BE2C (cell line): ENCODE results near the gene C3orf70.
A peak's percentile ranks its signal among the peaks of the same experiment; 100 is the strongest.

Experiments used
- DNase-seq: peaks from one replicate; pipeline ENCODE4 v3.0.0-alpha.2; 2020
- H3K27me3 ChIP-seq: fragments of 250-450 bp; sonication (Bioruptor Pico); 2 replicates; pipeline ENCODE4 v1.5.1; 2020; ENCODE audit warnings: mild to moderate bottlenecking
- H3K36me3 ChIP-seq: fragments of 250-450 bp; sonication (Bioruptor Pico); 2 replicates; pipeline ENCODE4 v1.5.1; 2020; ENCODE audit warnings: mild to moderate bottlenecking
- H3K4me1 ChIP-seq: fragments of 250-450 bp; sonication (Bioruptor Pico); 2 replicates; pipeline ENCODE4 v1.5.1; 2020
- H3K4me3 ChIP-seq: 2 replicates; pipeline ENCODE4 v1.5.1; 2011; ENCODE audit warnings: low read depth, low read length
- H3K9me3 ChIP-seq: fragments of 250-450 bp; sonication (Bioruptor Pico); 2 replicates; pipeline ENCODE4 v1.5.1; 2020
- TF ChIP-seq, protein P1 (sequence below): IDR thresholded peaks from 2 replicates; pipeline ENCODE4 v1.5.1; 2012; ENCODE audit warnings: mild to moderate bottlenecking, low read depth, low read length

Gene C3orf70

DNA sequence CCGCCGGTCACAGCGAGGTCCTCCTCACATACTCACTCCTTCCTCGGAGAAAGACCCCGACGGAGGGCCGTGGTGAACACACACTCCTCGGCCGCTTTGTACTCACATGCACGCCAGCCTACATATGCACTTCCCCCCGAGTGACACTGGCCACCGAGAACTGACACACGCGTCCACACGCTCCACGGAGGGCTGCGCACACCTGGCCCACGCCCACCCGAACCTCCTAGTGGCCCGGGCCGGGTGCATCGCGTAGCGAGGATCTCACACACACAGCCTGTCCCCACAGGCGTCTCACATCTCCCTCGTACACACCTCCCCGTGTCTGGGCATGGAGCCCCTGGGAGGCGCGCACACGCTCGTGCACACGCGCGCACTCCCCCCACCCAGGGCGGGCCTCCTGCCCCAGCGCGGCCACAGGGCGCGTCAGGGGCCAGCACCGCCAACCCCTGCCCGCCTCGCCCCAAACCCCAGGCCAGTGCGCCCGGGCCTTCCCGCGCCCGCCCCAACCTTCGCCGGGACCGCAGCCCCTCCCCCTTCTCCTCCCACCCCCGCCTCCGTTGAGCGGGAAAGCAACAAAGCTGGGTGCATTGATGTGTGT is 411 bp upstream of the C3orf70 start:
- Histone ChIP-seq H3K27me3 (peaks cover 70% of the 10 kb centered on the region), H3K4me3 (peak overlapping the region; percentile 33), H3K9me3 (peaks cover 3% of the 10 kb centered on the region; the same call in 1 of the 2 replicates), H3K4me1 (no peaks in the 10 kb centered on the region), H3K36me3 (no peaks in the 10 kb centered on the region)
- TF ChIP-seq, protein P1, sequence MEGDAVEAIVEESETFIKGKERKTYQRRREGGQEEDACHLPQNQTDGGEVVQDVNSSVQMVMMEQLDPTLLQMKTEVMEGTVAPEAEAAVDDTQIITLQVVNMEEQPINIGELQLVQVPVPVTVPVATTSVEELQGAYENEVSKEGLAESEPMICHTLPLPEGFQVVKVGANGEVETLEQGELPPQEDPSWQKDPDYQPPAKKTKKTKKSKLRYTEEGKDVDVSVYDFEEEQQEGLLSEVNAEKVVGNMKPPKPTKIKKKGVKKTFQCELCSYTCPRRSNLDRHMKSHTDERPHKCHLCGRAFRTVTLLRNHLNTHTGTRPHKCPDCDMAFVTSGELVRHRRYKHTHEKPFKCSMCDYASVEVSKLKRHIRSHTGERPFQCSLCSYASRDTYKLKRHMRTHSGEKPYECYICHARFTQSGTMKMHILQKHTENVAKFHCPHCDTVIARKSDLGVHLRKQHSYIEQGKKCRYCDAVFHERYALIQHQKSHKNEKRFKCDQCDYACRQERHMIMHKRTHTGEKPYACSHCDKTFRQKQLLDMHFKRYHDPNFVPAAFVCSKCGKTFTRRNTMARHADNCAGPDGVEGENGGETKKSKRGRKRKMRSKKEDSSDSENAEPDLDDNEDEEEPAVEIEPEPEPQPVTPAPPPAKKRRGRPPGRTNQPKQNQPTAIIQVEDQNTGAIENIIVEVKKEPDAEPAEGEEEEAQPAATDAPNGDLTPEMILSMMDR, result no peak
- no peak for DNase-seq

DNA sequence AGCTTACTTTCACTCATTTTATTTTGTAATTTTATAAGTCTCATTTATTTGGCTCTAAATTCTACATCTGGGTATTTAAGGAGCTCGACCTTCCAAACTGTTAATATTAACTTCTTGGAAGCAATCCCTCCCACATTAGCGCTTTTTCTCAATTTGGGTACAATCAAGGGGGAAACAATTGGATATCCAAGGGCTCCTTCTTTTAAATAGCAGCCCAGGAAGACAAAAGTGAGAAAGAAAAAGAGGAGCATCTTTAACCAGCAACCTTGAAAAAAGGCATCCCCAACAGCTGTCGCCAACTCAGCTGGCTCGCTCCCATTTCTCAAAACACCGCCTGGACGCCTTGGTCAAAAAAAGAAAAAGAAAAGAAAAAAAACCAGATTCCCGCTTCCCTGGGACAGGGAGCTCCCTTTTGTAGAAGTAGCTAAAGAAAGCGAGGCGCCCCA is 873 bp downstream of the C3orf70 start:
- Histone ChIP-seq H3K4me1 (no peaks in the 10 kb centered on the region), H3K9me3 (peaks cover 3% of the 10 kb centered on the region; the same call in 1 of the 2 replicates), H3K4me3 (peak overlapping the region; percentile 51), H3K27me3 (peaks cover 81% of the 10 kb centered on the region), H3K36me3 (no peaks in the 10 kb centered on the region)
- TF ChIP-seq, protein P1, result no peak
- no peak for DNase-seq

DNA sequence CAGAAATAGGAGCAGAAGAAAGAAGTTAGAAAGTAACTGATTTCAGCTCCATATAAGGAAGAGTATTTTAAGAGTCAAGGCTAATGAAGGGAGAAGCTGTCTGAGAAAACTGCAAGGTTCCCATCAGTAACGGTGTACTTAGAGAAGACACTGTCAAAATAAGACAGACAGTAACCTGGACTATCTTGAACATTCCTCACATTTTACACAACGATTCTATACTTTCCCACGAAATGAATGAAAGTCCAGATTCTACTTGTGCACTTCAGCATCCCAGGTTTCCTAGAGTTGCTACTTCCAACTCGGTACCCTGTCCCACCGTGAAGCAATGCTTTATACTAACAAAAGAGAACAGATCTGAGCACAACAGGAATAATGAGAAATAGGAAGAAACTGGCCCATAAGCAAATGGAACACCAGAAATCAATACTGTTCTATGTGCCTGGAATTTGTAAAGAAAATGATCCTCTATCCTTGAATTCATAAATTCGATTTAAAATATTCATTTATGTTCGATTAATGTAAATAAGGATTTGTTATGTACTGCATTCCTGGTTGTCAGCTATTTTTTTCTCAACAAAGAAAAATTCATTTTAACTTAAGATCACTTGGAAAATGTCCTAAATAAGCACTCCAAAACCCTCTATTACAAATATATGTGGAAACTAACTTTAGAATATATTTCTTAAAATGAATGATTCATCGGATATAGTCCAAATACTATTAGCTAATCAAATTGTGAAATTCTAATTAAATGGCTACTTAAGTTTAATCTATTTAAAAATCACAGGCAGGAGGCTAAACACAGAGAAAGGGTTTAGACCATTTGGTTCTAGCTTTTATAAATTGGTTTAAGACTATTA is 1.5 kb downstream of the C3orf70 start:
- DNase-seq, result no peak
- H3K9me3 ChIP-seq, result peaks cover 3% of the 10 kb centered on the region; the same call in 1 of the 2 replicates
- no peaks in the 10 kb centered on the region for H3K36me3 ChIP-seq
- TF ChIP-seq, protein P1, result no peak
- no peaks in the 10 kb centered on the region for H3K4me1 ChIP-seq
- peaks cover 87% of the 10 kb centered on the region for H3K27me3 ChIP-seq
- no peak overlapping the region for H3K4me3 ChIP-seq

DNA sequence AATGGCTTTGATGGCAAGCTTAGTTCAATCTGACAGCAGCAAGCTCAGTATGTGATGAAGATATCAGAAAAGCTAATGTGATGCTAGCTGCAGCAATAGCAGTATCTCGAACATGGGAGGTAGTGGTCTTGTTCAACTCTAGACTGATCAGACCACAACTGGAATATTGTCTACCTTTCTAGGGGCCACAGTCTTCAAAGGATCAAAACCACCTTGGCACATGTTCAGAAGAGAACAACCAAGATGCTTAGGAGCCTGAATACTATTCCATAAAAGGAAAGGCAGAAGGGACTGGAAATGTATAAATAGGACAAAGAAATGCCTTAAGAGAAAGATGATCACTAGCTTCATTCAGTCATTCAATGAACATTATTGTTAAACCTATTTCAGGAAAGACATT is 2.3 kb downstream of the C3orf70 start:
- peaks cover 87% of the 10 kb centered on the region for H3K27me3 ChIP-seq
- no peak overlapping the region for H3K4me3 ChIP-seq
- TF ChIP-seq, protein P1, result no peak
- peaks cover 3% of the 10 kb centered on the region; the same call in 1 of the 2 replicates for H3K9me3 ChIP-seq
- no peaks in the 10 kb centered on the region for H3K36me3 ChIP-seq
- DNase-seq, result no peak
- H3K4me1 ChIP-seq, result no peaks in the 10 kb centered on the region

DNA sequence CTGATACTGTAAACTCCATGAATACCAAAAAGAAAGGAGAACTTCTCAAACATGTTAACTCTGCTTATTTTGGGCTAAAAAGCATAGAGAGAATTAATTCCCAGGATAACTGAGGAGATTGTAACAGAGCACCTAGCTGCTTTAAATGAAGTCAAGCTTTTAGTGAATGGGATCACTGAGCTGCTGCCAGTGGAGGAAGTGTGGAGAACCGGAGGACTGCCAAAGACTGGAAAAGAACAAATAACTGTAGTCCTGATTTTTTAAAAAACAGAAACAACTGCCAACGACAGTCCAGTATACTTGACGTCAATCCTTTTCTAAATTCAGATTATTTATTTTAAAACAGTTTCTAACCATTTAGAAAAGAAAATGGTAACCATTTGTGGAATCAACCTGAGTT is 3.3 kb downstream of the C3orf70 start:
- H3K9me3 ChIP-seq, result peaks cover 3% of the 10 kb centered on the region; the same call in 1 of the 2 replicates
- no peak overlapping the region for H3K4me3 ChIP-seq
- no peaks in the 10 kb centered on the region for H3K4me1 ChIP-seq
- no peaks in the 10 kb centered on the region for H3K36me3 ChIP-seq
- no peak for DNase-seq
- TF ChIP-seq, protein P1, result no peak
- H3K27me3 ChIP-seq, result peaks cover 88% of the 10 kb centered on the region

DNA sequence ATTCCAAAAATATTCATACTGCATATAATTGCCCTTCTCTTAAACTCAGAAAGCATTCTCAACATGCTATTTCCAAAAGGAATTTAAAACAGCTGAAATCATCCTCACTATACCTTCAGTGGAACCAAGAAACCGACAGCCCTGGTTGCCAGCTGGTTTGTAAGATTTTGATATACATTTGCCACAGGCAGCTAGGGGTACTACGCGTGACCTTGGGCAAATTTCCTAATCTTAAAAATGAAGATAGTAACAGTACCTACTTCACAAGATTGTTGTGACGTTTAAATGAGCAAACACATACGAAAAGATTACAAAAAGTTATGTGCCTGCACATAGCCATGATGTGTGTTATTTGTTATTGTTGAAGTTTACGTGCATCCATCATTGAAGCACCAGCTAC is 7.3 kb downstream of the C3orf70 start:
- Histone ChIP-seq H3K9me3 (no peaks in the 10 kb centered on the region), H3K4me3 (no peak overlapping the region), H3K4me1 (no peaks in the 10 kb centered on the region), H3K27me3 (peaks cover 50% of the 10 kb centered on the region), H3K36me3 (no peaks in the 10 kb centered on the region)
- TF ChIP-seq, protein P1, result no peak
- DNase-seq, result no peak
